Neural cell (in vitro differentiated cells): ENCODE measurements around the gene LSM14B. TPM values are rescaled to one million over a fixed set of nuclear protein-coding genes. Genes with fewer than 3 reads are reported as not detected.

ENCODE experiments used
- H2AFZ ChIP-seq: fragments of 200-600, 300-800 bp; sonication (generic), shearing (Covaris generic); 2 replicates; pipeline ENCODE4 v1.6.0; 2014; ENCODE audit warnings: low read depth, mild to moderate bottlenecking, antibody characterized with exemption, low read length, moderate library complexity
- H3F3A ChIP-seq: fragments of 200-600 bp; shearing (Covaris generic); 2 replicates; pipeline ENCODE4 v1.6.1; 2016; ENCODE audit warnings: mild to moderate bottlenecking, moderate library complexity, mixed read lengths, antibody characterized with exemption, low read length; ENCODE audit not compliant: insufficient read depth, poor library complexity, severe bottlenecking
- H3K27ac ChIP-seq: fragments of 200-600, 300-800 bp; sonication (generic), shearing (Covaris generic); 2 replicates; pipeline ENCODE4 v1.5.1; 2014; ENCODE audit warnings: mild to moderate bottlenecking, low read length, moderate library complexity
- H3K27me3 ChIP-seq: fragments of 300-800, 200-600 bp; sonication (generic), shearing (Covaris generic); 2 replicates; pipeline ENCODE4 v1.6.0; 2014; ENCODE audit warnings: mild to moderate bottlenecking, low read depth, low read length, moderate library complexity; ENCODE audit not compliant: insufficient read depth
- H3K36me3 ChIP-seq: fragments of 300-800, 200-600 bp; sonication (generic), shearing (Covaris generic); 2 replicates; pipeline ENCODE4 v1.5.1; 2014; ENCODE audit warnings: mild to moderate bottlenecking, antibody characterized with exemption, low read length, moderate library complexity; ENCODE audit not compliant: insufficient read depth
- H3K4me2 ChIP-seq: fragments of 300-800, 200-600 bp; sonication (generic), shearing (Covaris generic); 2 replicates; pipeline ENCODE4 v1.6.0; 2014; ENCODE audit warnings: mild to moderate bottlenecking, low read length
- H3K4me3 ChIP-seq: fragments of 300-800, 200-600 bp; sonication (generic), shearing (Covaris generic); 2 replicates; pipeline ENCODE4 v1.5.1; 2014; ENCODE audit warnings: mild to moderate bottlenecking, low read length, moderate library complexity
- H3K79me2 ChIP-seq: fragments of 200-600 bp; shearing (Covaris generic); replicated peaks from 2 replicates; pipeline ENCODE4 v1.6.0; 2014; ENCODE audit warnings: mild to moderate bottlenecking, low read length, moderate library complexity; ENCODE audit not compliant: insufficient read depth
- H3K9ac ChIP-seq: fragments of 300-800, 200-600 bp; sonication (generic), shearing (Covaris generic); 2 replicates; pipeline ENCODE4 v1.6.1; 2016; ENCODE audit warnings: mild to moderate bottlenecking, low read length, mixed read lengths
- H3K9me2 ChIP-seq: fragments of 200-600 bp; shearing (Covaris generic); 2 replicates; pipeline ENCODE4 v1.6.1; 2016; ENCODE audit warnings: mild to moderate bottlenecking, low read length, mixed read lengths; ENCODE audit not compliant: insufficient read depth
- H3K9me3 ChIP-seq: fragments of 200-600, 300-800 bp; sonication (generic), shearing (Covaris generic); 2 replicates; pipeline ENCODE4 v1.6.1; 2016; ENCODE audit warnings: mild to moderate bottlenecking, mixed run types, low read length, moderate library complexity, mixed read lengths
- H4K20me1 ChIP-seq: fragments of 200-600 bp; shearing (Covaris generic); 2 replicates; pipeline ENCODE4 v1.6.1; 2016; ENCODE audit warnings: mild to moderate bottlenecking, mixed run types; ENCODE audit not compliant: insufficient read depth
- CTCF ChIP-seq: fragments of 450-650 bp; IDR thresholded peaks from 2 replicates; pipeline ENCODE4 v1.5.1; 2014; ENCODE audit warnings: antibody characterized with exemption, mild to moderate bottlenecking, moderate library complexity; ENCODE audit not compliant: poor library complexity, severe bottlenecking
- EP300 ChIP-seq: fragments of 450-650 bp; conservative IDR thresholded peaks from 2 replicates; pipeline ENCODE4 v1.6.1; 2014; ENCODE audit warnings: antibody characterized with exemption, mild to moderate bottlenecking, moderate library complexity; ENCODE audit not compliant: poor library complexity, severe bottlenecking
- EZH2 ChIP-seq: fragments of 200-600, 300-800 bp; shearing (Covaris generic), sonication (generic); IDR thresholded peaks from 2 replicates; pipeline ENCODE4 v1.6.1; 2014; ENCODE audit warnings: antibody characterized with exemption, low read length, borderline replicate concordance, mild to moderate bottlenecking; ENCODE audit not compliant: insufficient read depth, poor library complexity, severe bottlenecking
- MXI1 ChIP-seq: fragments of 450-650 bp; conservative IDR thresholded peaks from 2 replicates; pipeline ENCODE4 v1.6.1; 2014; ENCODE audit warnings: antibody characterized with exemption, mild to moderate bottlenecking; ENCODE audit not compliant: poor library complexity, severe bottlenecking
- POLR2AphosphoS5 ChIP-seq: IDR thresholded peaks from 2 replicates; pipeline ENCODE4 v1.6.1; 2012
- RAD21 ChIP-seq: fragments of 450-650 bp; conservative IDR thresholded peaks from 2 replicates; pipeline ENCODE4 v1.6.1; 2014; ENCODE audit warnings: antibody characterized with exemption, mild to moderate bottlenecking, moderate library complexity
- REST ChIP-seq: IDR thresholded peaks from 2 replicates; pipeline ENCODE4 v1.6.1; 2012; ENCODE audit warnings: borderline replicate concordance
- TAF1 ChIP-seq: IDR thresholded peaks from 2 replicates; pipeline ENCODE4 v1.6.1; 2012; ENCODE audit warnings: low read depth
- polyA plus RNA-seq: library from polyadenylated mRNA; depleted of rRNA; stranded (reverse); fragments of >200 nt; gene quantifications from 2 replicates; pipeline ENCODE4 v1.2.3, GENCODE V29; 2014

Gene LSM14B
- polyA plus RNA-seq, 1 donor from 2014 or later, result 213 TPM

GRCh38 chr20:62131560-62132320 is 9.5 kb downstream of the LSM14B start:
- no peaks in the 10 kb centered on the region for H3F3A ChIP-seq
- H4K20me1 ChIP-seq, result peaks cover 12% of the 10 kb centered on the region
- no peaks in the 10 kb centered on the region for H3K27me3 ChIP-seq
- no peak overlapping the region for H3K4me3 ChIP-seq
- no peaks in the 10 kb centered on the region for H3K9me3 ChIP-seq
- no peak overlapping the region for H3K4me2 ChIP-seq
- no peaks in the 10 kb centered on the region for H3K36me3 ChIP-seq
- TF ChIP-seq REST, result no peak
- no peak for TF ChIP-seq MXI1
- no peak for TF ChIP-seq CTCF
- TF ChIP-seq TAF1, result no peak
- H3K9ac ChIP-seq, result no peak overlapping the region
- no peak overlapping the region for H3K27ac ChIP-seq
- no peaks in the 10 kb centered on the region for H3K79me2 ChIP-seq
- no peak overlapping the region for H2AFZ ChIP-seq
- no peaks in the 10 kb centered on the region for H3K9me2 ChIP-seq

GRCh38 chr20:62132421-62132820 is 10.1 kb downstream of the LSM14B start:
- Histone ChIP-seq H3K36me3 (no peaks in the 10 kb centered on the region), H3K4me3 (no peak overlapping the region), H3K27ac (no peak overlapping the region), H3F3A (no peaks in the 10 kb centered on the region), H4K20me1 (peaks cover 16% of the 10 kb centered on the region), H2AFZ (no peak overlapping the region), H3K9me3 (no peaks in the 10 kb centered on the region), H3K4me2 (no peak overlapping the region), H3K9ac (no peak overlapping the region), H3K9me2 (no peaks in the 10 kb centered on the region), H3K79me2 (no peaks in the 10 kb centered on the region), H3K27me3 (no peaks in the 10 kb centered on the region)
- TF ChIP-seq MXI1 (no peak), EP300 (no peak), POLR2AphosphoS5 (no peak), RAD21 (no peak), CTCF (no peak), EZH2 (no peak)
